Measurements from ENCODE around the gene BRD4.

Gene BRD4

GRCh38 chr19:15194938-15195337 is 137.4 kb downstream of the BRD4 start:
- DNase-seq (ENCODE audit: low spot score) = peak; percentile 75

DNA sequence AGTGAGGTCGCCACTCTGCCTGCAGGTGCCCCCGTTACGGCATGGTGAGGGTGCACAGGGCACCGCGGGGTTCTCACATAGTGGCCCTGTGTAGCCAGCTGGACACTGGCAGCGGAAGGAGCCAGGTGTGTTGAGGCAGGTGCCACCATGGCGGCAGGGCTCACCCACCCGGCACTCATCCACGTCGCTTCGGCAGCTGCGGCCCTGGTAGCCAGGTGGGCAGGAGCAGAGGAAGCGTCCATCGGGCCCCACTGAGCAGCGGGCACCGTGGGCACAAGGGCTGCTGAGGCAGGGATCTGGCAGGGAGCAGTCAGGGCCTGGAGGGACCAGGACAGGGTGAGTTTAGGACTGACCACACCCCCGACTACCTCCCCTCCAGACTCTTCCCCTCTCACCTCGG is 140.4 kb downstream of the BRD4 start:
- no peak for DNase-seq (ENCODE audit: low spot score)

DNA sequence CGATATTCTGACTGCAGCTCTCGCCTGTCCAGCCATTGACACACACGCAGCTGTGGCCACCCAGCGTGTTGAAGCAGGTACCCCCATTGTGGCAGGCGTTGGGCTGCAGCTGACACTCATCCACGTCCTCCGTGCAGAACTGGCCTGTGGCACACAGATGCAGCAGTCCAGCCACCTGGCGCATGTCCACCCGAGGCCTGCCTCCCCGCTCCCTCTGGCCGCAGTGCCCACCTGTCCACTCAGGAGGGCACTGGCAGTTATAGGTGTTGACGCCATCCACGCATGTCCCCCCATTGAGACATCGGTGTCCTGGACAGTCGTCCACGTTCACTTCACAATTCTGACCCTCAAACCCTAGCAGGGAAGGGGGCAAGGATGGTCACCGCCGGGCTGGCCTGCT is 140.8 kb downstream of the BRD4 start:
- no peak for DNase-seq (ENCODE audit: low spot score)

GRCh38 chr19:15188851-15189250 is 143.5 kb downstream of the BRD4 start:
- no peak for DNase-seq (ENCODE audit: low spot score)

GRCh38 chr19:15187026-15188007 is 145.0 kb downstream of the BRD4 start:
- DNase-seq (ENCODE audit: low spot score) = peak; percentile 51
